HL-60 (cell line): ENCODE measurements around the gene PIP5K1A.

ENCODE experiments used
- CTCF ChIP-seq: IDR thresholded peaks from one replicate; pipeline ENCODE4 v1.5.1; 2011; ENCODE audit warnings: low read length, control low read depth, inconsistent platforms; ENCODE audit not compliant: insufficient read depth
- GABPA ChIP-seq: IDR thresholded peaks from 2 replicates; pipeline ENCODE4 v1.6.1; 2012; ENCODE audit warnings: low read depth
- POLR2AphosphoS5 ChIP-seq: IDR thresholded peaks from 2 replicates; pipeline ENCODE4 v1.6.1; 2012; ENCODE audit warnings: low read depth
- REST ChIP-seq: IDR thresholded peaks from 2 replicates; pipeline ENCODE4 v1.6.1; 2012; ENCODE audit warnings: low read depth; ENCODE audit not compliant: insufficient replicate concordance

- TF ChIP-seq CTCF (no peak), POLR2AphosphoS5 (peak; percentile 94), REST (peak; percentile 48), GABPA (peak; percentile 72)
Measured at GRCh38 chr1:151189637-151190445, 8.5 kb upstream of the PIP5K1A start, which contains the start of gene VPS72.
